SK-MEL-5 (cell line): ENCODE measurements around the gene HPD. TPM values are rescaled to one million over a fixed set of nuclear protein-coding genes. Genes with fewer than 3 reads are reported as not detected.

Source experiments
- DNase-seq: peaks from one replicate; pipeline ENCODE4 v3.0.0-alpha.2; 2016; ENCODE audit warnings: low read depth, low spot score
- in situ Hi-C: cut with HindIII; loops from 2 replicates; pipeline ENCODE4 v1.10.0; 2016; ENCODE audit warnings: low sequenced_read_pairs, high pct_unique_total_duplicates, low pct_unique_long_range_greater_than_20kb
- total RNA-seq: library from RNA; depleted of rRNA; stranded (reverse); fragments of >200 nt; shearing (Covaris generic); gene quantifications from 2 replicates; pipeline ENCODE4 v1.2.3, GENCODE V29; 2014

HPD gene
- total RNA-seq, 1 experiment from 2014 or later = not detected

GRCh38 chr12:121806546-121807423, 51.9 kb downstream of the HPD start:
- in situ Hi-C loops = no loop called here
- peak; percentile 45 for DNase-seq

DNA sequence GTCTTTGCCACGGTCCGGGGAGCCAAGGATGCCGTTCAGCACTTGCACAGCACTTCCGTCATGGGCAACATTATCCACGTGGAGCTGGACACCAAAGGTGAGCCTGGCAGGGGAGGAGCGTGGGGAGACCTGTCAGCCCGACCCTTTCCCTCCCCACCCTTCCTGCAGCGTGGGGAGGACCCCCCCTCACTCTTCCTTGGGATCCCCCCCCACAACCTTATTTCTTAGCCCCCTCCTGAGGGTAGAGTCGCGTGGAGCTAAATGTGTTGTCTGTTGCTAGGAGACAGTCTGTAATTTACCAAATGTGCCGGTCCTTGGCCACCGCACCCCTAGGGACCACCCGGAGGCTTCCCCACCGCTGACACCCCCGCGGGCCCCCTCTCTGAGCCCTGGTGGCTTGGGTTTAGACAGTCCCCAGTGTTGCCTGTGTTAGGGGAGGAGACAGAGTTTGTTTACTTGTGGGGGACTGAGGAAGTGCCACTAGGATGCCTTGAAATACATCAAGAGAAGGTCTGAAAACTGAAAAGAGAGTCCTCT, 52.6 kb downstream of the HPD start:
- in situ Hi-C loops = no loop called here
- DNase-seq = no peak

DNA sequence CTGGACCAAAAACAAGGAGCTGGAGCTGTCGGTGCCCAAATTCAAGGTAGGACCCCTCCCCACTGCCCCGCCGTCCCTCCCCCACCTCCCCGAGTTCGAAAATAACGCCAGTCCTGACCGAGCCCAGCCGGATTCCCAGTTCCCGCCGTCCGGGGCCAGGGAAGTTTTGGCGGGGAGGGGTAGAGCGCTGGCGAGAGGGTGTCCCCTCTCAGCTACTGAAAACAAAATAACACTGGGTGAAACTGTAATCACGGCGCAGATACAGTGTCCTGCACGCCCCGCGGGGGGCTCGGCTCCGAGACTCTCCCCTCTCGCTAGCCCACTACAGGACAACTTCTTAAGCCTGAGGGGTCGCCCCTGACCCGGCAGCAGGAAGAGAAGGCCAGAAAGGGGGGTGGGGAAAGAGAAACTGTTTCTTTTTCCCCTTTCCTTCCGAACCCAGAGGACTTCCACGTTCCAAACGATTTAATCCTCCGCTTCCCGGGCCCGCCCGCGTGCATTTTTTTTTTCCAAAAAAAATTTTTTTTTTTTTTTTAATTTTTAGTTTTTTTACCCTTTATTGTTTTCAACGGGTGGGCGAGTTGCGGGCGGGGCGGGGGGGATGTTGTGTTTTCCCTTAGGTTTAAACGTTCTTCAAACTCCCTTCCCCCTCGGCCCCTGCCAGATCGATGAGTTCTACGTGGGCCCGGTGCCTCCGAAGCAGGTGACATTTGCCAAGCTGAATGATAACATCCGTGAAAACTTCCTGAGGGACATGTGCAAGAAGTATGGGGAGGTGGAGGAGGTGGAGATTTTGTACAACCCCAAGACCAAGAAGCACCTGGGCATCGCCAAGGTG, 53.3 kb downstream of the HPD start:
- DNase-seq = no peak
- in situ Hi-C loops = no loop called here

DNA sequence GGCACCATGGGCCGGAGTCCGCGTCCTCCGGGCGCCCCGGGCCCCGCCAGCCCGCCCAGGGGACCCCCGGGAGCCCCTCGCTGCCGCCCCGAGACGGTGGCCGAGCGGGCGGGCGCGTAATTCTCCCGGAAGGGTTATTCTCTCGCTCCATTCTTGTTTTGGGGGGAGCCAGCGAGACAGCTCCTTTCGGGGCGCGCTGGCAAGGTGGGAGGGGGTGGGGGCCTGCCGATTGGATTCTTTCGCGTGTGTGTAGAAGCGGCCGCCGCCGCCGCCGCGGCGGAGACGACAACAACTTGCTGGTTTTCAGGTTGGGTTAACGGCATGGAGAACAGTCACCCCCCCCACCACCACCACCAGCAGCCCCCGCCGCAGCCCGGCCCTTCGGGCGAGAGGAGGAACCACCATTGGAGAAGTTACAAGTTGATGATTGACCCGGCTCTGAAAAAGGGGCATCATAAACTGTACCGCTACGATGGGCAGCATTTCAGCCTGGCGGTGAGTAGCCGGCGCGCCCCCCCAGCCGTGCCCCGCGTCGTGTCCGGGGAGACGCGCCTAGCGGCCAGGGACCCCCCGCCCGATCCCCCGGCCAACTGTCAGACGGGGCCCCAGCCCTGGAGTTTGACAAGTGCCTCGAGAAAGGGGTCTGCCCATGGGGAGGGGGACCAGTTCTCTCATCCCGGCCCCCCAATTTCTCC, 54.1 kb downstream of the HPD start:
- DNase-seq = no peak
- in situ Hi-C loops = no loop called here

DNA sequence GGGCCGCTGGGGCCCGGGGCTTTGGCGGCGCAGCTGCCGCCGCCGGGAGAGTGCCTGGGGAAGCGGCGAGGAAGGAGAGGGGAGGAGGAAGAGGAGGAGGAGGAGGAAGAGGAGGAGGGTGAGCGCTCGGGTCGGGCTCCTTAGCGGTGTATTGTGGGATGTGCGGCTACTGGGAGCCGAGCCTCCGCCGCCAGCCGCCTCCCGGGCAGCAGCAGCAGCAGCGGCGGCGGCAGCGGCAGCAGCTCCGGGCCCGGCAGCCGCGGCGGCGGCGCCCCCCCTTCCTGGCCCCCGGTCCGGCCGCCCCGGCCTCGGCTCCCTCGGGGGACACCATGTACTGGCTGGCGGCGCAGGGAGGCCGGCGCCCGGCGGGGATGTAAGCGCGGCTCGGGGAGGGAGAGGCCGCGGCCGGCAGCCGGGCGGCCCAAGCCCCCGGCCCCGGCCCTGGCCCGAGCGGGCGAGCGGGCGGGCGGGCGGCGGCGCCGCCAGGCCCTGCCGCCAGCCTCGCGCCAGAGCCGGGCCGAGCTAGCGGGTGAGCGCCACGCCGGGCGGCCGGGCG, 54.7 kb downstream of the HPD start, which contains the start of gene SETD1B:
Gene SETD1B (plus strand): TSS at position 149 of the 556 bp plus-strand sequence. CDS start 729 bp downstream, outside the sequence.
- in situ Hi-C loops = no loop called here
- DNase-seq = peak; percentile 51

DNA sequence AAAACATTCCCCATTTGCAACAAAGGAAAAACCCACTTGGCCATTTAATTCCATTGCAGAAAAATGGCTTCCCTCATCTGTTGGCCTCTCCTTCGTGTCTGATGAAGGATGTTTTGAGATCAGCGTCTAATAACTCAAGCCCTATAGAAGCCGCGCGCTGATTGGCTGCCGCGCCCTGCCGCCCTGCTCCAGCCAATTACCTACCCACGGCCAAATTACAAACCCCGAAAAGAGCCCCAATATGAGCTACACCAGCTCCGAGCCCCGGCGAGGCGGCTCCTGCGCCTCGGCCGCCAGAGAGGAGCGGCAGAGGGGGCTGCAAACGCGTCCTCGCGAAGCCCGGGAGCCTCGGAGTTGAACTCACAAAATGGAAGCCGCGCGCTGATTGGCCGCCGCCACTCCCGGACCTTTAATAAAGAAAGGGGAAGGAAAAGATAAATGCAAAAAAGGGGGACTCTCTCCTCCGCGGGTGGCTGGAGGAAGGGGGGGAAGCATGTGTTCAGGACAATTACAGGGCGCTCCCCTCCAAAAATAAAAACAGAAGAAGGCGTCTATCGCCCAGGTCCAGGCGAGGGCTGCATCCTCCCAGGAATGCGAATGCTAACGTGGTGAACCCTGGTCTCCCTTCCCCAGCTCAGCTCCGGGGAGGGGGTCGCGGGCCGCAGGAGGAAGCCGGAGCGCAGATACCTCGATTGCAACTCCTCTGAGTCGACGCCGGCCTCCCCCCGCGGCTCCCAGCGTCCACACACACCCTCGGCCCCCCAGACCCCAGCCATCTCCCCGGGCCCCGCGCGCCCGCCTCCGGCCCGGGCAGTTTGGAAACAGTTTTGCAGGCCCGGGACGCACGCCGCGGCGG, 55.6 kb downstream of the HPD start:
- in situ Hi-C loops = no loop called here
- DNase-seq = peak; percentile 92

DNA sequence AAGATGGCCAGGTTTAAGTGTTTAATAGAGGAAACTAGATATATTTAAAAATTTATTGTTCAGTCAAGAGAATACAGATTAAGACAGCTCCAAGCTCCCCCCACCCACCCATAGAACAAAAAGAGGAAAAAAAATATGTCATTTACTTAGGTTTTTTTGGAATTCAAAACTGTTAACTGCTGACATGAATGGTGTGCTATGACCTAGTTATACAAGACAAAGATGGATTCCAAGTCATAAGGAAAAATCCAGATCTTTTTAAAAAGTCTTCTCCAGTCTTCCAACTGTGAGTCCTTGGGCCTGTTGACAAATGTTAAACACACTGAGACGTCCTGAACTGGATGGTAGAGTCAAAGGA, 56.2 kb downstream of the HPD start:
- DNase-seq = no peak
- in situ Hi-C loops = no loop called here

- DNase-seq = peak; percentile 26
Measured at GRCh38 chr12:121801595-121802484, 56.8 kb downstream of the HPD start.

GRCh38 chr12:121800694-121801594, 57.7 kb downstream of the HPD start:
- in situ Hi-C loops = no loop called here
- peak; percentile 43 for DNase-seq

More at GRCh38 chr12:121801595-121802484, 56.8 kb downstream of the HPD start:
- in situ Hi-C loops = no loop called here

GRCh38 chr12:121799842-121800693, 58.6 kb downstream of the HPD start:
- in situ Hi-C loops = no loop called here
- peak; percentile 66 for DNase-seq

- in situ Hi-C loops = no loop called here
- peak; percentile 77 for DNase-seq
Measured at GRCh38 chr12:121799156-121799841, 59.4 kb downstream of the HPD start.

DNA sequence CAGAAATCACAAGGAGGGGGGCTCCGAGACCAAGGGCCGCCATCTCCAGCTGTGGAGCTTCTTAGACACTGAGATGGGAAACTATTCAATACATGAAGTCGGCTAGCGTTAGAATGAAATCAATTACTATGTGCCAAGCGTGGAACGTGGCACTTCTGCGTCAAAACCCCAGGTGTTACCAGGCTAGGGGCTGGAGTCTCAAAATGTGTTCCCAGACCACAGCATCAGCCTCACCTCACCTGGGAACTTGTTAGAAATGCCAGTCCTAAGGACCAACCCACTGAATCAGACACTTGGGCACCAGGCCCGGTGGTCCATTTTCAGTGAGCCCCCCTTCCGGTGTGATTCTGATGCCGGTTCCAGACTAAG, 59.9 kb downstream of the HPD start:
- in situ Hi-C loops = no loop called here
- DNase-seq = no peak

- peak; percentile 53 for DNase-seq
- in situ Hi-C loops = no loop called here
Measured at GRCh38 chr12:121797937-121798786, 60.5 kb downstream of the HPD start.
